OCI-LY7 (cell line): ENCODE results near the gene PRDM12. TPM values are rescaled to one million over a fixed set of nuclear protein-coding genes. Genes with fewer than 3 reads are reported as not detected.

Experiments
- BruUV-seq: library from RNA; stranded (reverse); fragments of 400-500 nt; replicated peaks from 2 replicates; lab custom pipeline; 2021; lab: Mats Ljungman, UMichigan
- CTCF ChIA-PET: fragments of 300-600 bp; sonication (Branson Sonifier 250); formaldehyde crosslinking; loops from one replicate; lab custom pipeline; 2022; ENCODE audit warnings: antibody characterized with exemption; ENCODE audit not compliant: unreplicated experiment; lab: Charles Lee
- POLR2A ChIA-PET: fragments of 300-600 bp; sonication (Branson Sonifier 250); formaldehyde crosslinking; loops from one replicate; lab custom pipeline; 2022; ENCODE audit warnings: antibody characterized with exemption; lab: Charles Lee
- DNase-seq: peaks from one replicate; pipeline ENCODE4 v3.0.0-alpha.2; 2015; ENCODE audit warnings: low spot score
- H2AFZ ChIP-seq: fragments of 200-600 bp; sonication (generic), shearing (Covaris generic); 2 replicates; pipeline ENCODE4 v1.6.1; 2014; ENCODE audit warnings: mild to moderate bottlenecking, antibody characterized with exemption, low read length, moderate library complexity
- H3K27ac ChIP-seq: fragments of 200-600 bp; sonication (generic); 2 replicates; pipeline ENCODE4 v1.5.1; 2014; ENCODE audit warnings: mixed run types, low read depth, mild to moderate bottlenecking, moderate library complexity, low read length, inconsistent platforms; ENCODE audit not compliant: poor library complexity, severe bottlenecking
- H3K36me3 ChIP-seq: fragments of 200-600 bp; sonication (generic); 2 replicates; pipeline ENCODE4 v1.6.1; 2014; ENCODE audit warnings: mild to moderate bottlenecking, antibody characterized with exemption, low read length, moderate library complexity, mixed read lengths; ENCODE audit not compliant: insufficient read depth
- H3K4me1 ChIP-seq: fragments of 200-600 bp; sonication (generic); 2 replicates; pipeline ENCODE4 v1.5.1; 2014; ENCODE audit warnings: mild to moderate bottlenecking, low read length; ENCODE audit not compliant: insufficient read depth, poor library complexity, severe bottlenecking
- H3K4me2 ChIP-seq: fragments of 200-600 bp; sonication (generic); 2 replicates; pipeline ENCODE4 v1.6.1; 2014; ENCODE audit warnings: mild to moderate bottlenecking, low read length
- H3K4me3 ChIP-seq: fragments of 200-600 bp; sonication (generic); 2 replicates; pipeline ENCODE4 v1.5.1; 2014; ENCODE audit warnings: mild to moderate bottlenecking, low read depth, low read length; ENCODE audit not compliant: poor library complexity, severe bottlenecking
- H3K79me2 ChIP-seq: fragments of 200-600 bp; sonication (generic); 2 replicates; pipeline ENCODE4 v1.6.1; 2016; ENCODE audit warnings: low read depth, mild to moderate bottlenecking, low read length, moderate library complexity, mixed read lengths; ENCODE audit not compliant: insufficient read depth
- H3K9me2 ChIP-seq: fragments of 200-600 bp; sonication (generic); 2 replicates; pipeline ENCODE4 v1.6.1; 2016; ENCODE audit warnings: mild to moderate bottlenecking, low read length, mixed read lengths; ENCODE audit not compliant: insufficient read depth
- H3K9me3 ChIP-seq: fragments of 200-600 bp; sonication (generic); 2 replicates; pipeline ENCODE4 v1.6.1; 2014; ENCODE audit warnings: mild to moderate bottlenecking, mixed run types, low read length, mixed read lengths
- H4K20me1 ChIP-seq: fragments of 200-600 bp; sonication (generic); 2 replicates; pipeline ENCODE4 v1.6.1; 2014; ENCODE audit warnings: mild to moderate bottlenecking, antibody characterized with exemption, low read length, moderate library complexity, mixed read lengths; ENCODE audit not compliant: insufficient read depth
- EZH2phosphoT487 ChIP-seq: fragments of 200-600 bp; sonication (generic); IDR thresholded peaks from 2 replicates; pipeline ENCODE4 v1.6.1; 2018; ENCODE audit warnings: low read depth, borderline replicate concordance, mild to moderate bottlenecking, mixed run types, antibody characterized with exemption, low read length, moderate library complexity, mixed read lengths
- intact Hi-C: fragments of 100-400 bp; cut with micrococcal nuclease; formaldehyde crosslinking; loops from one replicate; pipeline ENCODE4 v1.10.0; 2022; ENCODE audit not compliant: unreplicated experiment
- total RNA-seq, 2 experiments: library from RNA; depleted of rRNA in 1 of 2; stranded (reverse); fragments of >200 nt in 1 of 2; shearing (Covaris generic) in 1 of 2; gene quantifications; 2 replicates each; pipeline ENCODE4 v1.2.3, GENCODE V29; 2014 to 2022
- TF ChIP-seq, protein P1 (sequence below): fragments of 200-600 bp; sonication (generic); conservative IDR thresholded peaks from 2 replicates; pipeline ENCODE4 v1.5.1; 2014; ENCODE audit warnings: mild to moderate bottlenecking, antibody characterized with exemption, low read length, moderate library complexity, mixed read lengths

PRDM12 gene
- total RNA-seq, 2 experiments from 2014 or later, result 0.06 TPM; not detected in 1

DNA sequence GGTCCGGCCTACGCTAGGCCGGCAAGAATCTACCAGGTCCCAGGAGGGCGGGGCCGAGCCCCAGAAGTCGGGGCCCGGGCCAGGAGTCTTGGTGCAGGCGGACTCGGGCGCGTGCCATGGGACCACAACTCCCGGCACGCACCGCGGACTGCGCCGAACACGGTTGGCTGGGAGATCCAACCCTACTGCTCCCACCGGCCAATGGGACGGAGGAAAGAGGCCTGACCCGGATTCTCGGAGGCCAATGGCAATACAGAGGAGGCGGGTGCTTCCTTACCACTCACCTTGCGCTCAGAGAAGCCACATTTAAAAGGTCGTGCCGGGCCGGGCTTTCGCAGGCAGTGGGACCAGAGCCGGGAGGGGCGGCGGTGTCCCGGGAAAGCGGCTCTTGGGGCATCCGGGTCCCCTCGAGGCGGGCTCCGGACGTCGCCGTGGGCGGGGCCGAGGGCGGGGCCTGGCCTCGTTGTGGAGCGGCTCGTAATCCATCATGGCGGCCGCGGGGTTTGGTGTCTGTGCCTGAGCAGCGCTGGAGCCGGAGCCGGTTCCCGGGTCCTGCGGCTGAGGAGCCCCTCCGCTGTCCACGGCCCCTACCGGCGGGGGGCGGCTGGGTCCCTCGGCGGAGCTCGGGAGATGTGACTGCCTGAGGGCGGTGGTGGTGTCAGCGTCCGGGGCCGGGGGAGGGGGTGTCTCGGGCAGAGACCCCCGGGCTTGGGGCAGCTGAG lies 48.3 kb downstream of the PRDM12 start:
- POLR2A ChIA-PET, result interaction anchor here (1.6 kb wide), 1 partner anchor 11 kb away, joined by 3 read pairs; no protein-coding TSS in a partner anchor
- DNase-seq, result peak; percentile 97
- H3K36me3 ChIP-seq, result peaks cover 6% of the 10 kb centered on the region; the same call in 1 of the 2 replicates
- peak overlapping the region; percentile 54 for H2AFZ ChIP-seq
- H3K4me3 ChIP-seq, result peak overlapping the region; percentile 81
- no TSS peak for BruUV-seq
- CTCF ChIA-PET, result interaction anchor here (0.6 kb wide), 4 partner anchors 19 to 362 kb away, joined by 3 to 5 read pairs (median 4); no protein-coding TSS in a partner anchor
- intact Hi-C loops, result loop anchor here (2.0 to 10.0 kb wide), 3 partner anchors 150 to 332 kb away; no protein-coding TSS in a partner anchor
- H3K4me2 ChIP-seq, result peak overlapping the region; percentile 97
- peaks cover 25% of the 10 kb centered on the region for H3K4me1 ChIP-seq
- peak overlapping the region; percentile 72 for H3K27ac ChIP-seq
- H3K9me2 ChIP-seq, result no peaks in the 10 kb centered on the region
- H3K9me3 ChIP-seq, result no peaks in the 10 kb centered on the region
- H4K20me1 ChIP-seq, result peaks cover 15% of the 10 kb centered on the region; the same call in 1 of the 2 replicates
- TF ChIP-seq, protein P1, sequence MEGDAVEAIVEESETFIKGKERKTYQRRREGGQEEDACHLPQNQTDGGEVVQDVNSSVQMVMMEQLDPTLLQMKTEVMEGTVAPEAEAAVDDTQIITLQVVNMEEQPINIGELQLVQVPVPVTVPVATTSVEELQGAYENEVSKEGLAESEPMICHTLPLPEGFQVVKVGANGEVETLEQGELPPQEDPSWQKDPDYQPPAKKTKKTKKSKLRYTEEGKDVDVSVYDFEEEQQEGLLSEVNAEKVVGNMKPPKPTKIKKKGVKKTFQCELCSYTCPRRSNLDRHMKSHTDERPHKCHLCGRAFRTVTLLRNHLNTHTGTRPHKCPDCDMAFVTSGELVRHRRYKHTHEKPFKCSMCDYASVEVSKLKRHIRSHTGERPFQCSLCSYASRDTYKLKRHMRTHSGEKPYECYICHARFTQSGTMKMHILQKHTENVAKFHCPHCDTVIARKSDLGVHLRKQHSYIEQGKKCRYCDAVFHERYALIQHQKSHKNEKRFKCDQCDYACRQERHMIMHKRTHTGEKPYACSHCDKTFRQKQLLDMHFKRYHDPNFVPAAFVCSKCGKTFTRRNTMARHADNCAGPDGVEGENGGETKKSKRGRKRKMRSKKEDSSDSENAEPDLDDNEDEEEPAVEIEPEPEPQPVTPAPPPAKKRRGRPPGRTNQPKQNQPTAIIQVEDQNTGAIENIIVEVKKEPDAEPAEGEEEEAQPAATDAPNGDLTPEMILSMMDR, result no peak
- no peak for TF ChIP-seq EZH2phosphoT487
- H3K79me2 ChIP-seq, result peaks cover 31% of the 10 kb centered on the region

DNA sequence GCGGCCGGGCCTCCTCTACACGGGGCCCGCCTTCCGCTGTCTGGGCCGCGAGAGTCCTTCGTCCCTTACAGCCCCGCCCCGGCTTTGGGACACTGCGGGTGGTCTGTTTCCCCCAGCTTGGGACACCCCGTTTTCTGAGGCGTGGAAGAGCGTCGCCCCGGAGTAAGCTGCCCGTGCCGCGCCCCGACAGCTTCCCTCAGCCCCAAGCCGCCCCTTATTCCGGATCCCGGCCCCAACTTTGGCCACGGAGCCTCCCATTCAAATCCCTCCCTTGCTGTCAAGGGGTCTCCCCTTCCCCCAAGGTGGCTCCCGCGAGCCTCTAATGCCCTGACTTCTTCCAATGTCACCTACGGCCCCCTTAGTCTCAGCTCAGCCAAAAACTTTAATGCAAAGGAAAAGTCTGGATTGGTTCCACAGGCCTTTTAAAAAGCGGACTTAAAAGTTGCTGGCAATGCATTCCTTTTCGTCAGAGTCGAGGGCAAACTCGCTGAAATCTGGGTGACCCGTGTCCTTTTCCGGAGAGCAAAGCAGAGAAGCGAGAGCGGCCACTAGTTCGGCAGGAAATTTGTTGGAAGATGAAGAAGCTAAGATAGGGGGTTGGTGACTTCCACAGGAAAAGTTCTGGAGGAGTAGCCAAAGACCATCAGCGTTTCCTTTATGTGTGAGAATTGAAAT lies 49.0 kb downstream of the PRDM12 start:
- no TSS peak for BruUV-seq
- H3K79me2 ChIP-seq, result peaks cover 31% of the 10 kb centered on the region

More for the DNA sequence above, 49.0 kb downstream of the PRDM12 start:
- peaks cover 25% of the 10 kb centered on the region for H3K4me1 ChIP-seq
- H3K36me3 ChIP-seq, result no peaks in the 10 kb centered on the region
- intact Hi-C loops, result loop anchor here (2.0 to 10.0 kb wide), 3 partner anchors 149 to 331 kb away; no protein-coding TSS in a partner anchor
- no peaks in the 10 kb centered on the region for H3K9me2 ChIP-seq
- H3K27ac ChIP-seq, result peak overlapping the region; percentile 72
- CTCF ChIA-PET, result interaction anchor here (0.6 kb wide), 2 partner anchors 53 to 362 kb away, joined by 3 to 5 read pairs; no protein-coding TSS in a partner anchor
- H3K4me2 ChIP-seq, result peak overlapping the region; percentile 97
- TF ChIP-seq, protein P1, result no peak; the same call in 1 of the 2 replicates
- DNase-seq, result peak; percentile 18
- H3K4me3 ChIP-seq, result peak overlapping the region; percentile 81
- H4K20me1 ChIP-seq, result peaks cover 15% of the 10 kb centered on the region; the same call in 1 of the 2 replicates
- H2AFZ ChIP-seq, result peak overlapping the region; percentile 54; the same call in 1 of the 2 replicates
- POLR2A ChIA-PET, result interaction anchor here (0.6 to 1.6 kb wide), 3 partner anchors 12 to 31 kb away, joined by 3 read pairs; no protein-coding TSS in a partner anchor
- H3K9me3 ChIP-seq, result no peaks in the 10 kb centered on the region
